GM21526 (cell line): ENCODE measurements around the gene UBE2J1.
A peak's percentile ranks its signal among the peaks of the same experiment; 100 is the strongest.

Experiments
- ATAC-seq: cut with Tn5 transposase; IDR thresholded peaks from one replicate; pipeline ENCODE4 v1.9.1; 2021; ENCODE audit warnings: moderate library complexity; ENCODE audit not compliant: unreplicated experiment, low FRiP score

UBE2J1 gene

DNA sequence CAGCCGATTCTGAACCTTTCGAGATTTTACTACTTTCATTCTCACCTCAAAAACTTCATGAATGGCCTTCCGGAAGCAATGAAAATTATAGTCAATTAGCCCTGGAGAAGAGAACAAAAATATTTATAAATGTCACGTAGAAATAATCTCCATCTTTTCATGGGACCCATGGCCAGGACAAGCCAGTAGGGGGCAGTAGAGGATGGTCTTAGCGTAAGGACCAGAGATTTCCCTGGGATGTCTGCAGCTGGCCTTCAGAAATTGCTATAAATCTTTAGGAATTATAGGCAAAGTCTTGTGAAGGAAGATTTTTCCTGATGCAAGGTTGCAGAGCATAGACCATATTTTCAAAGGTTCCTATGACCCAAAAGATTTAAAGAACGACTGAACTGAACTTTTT, 15.6 kb upstream of the UBE2J1 start:
- no peak for ATAC-seq

DNA sequence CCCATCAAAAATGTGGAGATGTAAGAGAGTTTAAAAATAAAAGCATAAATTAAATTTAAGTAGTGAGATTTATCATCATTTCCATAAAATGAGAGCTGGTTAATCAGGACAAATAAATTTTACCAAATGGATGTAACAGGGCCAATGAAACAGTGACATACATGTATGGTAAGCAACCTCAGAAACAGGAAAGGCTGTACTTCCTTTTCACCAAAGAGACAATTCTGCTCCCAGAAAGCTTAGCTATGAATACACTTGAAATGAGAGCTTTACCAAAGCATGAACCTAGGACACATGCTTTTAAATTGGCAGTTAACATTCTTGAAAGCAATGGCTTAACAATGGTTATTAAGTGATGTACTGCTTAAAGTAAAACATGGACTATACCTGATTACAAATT, 12.1 kb upstream of the UBE2J1 start:
- no peak for ATAC-seq

DNA sequence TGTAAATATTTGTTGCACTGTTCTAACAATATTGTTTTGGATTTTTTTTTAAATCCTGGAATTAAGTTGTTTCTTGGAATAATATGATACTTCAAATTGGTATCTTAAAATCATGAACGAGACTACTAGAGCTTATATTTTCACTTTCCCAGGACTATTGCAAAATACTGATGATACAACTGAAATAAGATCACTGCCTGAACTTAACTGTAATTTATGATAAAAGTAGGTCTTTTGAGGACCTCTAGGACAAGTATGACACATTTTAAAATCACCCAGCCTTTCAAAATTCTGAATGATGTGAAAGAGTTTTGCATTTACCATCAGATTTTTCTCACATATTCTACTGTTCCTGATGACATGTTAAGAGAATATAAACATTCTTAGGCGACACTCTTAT, 8.6 kb upstream of the UBE2J1 start:
- ATAC-seq, result no peak

DNA sequence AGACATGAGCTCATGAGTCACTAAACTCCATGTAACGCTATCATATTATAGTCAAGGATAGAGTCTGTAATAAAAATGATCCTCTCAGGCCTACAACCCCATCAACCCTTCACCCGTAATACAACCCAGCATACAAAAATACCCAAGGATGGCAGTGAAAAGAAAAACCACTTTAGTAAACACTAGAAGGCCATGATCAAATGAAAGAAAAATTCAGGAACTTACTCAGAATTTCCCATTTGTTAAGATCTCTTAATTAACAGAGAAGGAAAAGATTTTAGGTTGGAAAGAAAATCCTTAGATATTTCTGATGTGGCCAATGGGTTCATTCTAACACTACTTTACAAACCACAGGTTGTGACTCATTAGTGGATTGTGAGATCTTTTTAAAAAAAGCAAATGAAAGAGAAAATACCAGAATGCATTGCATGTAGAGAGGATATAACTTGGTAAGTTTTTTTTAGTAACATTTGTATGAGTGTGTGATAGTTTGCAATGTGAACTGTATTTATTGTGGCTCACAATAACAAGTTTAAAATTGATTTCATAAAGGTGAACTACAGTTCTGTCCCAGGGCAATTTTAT, 8.0 kb upstream of the UBE2J1 start:
- peak; percentile 38 for ATAC-seq

DNA sequence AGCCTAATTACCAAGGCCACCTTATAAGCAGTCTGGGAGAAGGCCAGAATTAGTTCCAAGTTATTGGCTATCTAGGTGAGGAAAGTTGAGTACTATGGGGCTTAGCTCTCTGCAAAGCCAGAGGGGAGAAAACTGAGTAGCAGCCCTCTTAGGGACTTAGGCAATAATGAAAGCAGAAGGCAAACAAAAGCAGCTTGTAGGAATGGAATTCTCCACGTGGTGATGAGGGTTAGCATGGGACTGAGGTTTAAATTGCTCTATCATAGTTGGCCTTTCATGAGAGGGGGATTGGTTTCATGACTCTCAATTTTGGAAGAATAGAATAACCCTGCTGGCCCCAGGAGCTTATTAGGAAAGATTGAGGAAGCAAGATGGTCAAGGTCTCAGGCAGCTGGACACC, 7.0 kb upstream of the UBE2J1 start:
- ATAC-seq, result no peak

DNA sequence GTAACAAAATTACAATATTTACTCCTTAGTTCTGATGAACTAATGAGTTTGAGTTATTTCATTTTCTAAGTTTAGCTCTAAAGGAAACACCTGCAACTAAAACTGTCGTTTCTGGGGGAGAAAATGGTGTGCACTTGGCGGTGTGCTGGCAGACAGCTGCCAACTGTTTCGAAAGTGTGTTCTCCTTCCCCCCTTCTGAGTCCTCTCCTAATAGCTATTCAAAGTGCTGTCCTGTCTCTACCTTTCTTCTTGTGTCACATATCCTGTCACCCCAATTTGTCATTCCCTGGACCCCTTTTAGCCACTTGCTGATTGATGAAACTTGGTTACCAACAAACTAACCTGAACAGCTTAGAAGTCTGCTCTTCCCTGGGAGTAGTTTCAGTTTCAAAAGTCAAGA, 4.9 kb upstream of the UBE2J1 start:
- ATAC-seq, result peak; percentile 44

DNA sequence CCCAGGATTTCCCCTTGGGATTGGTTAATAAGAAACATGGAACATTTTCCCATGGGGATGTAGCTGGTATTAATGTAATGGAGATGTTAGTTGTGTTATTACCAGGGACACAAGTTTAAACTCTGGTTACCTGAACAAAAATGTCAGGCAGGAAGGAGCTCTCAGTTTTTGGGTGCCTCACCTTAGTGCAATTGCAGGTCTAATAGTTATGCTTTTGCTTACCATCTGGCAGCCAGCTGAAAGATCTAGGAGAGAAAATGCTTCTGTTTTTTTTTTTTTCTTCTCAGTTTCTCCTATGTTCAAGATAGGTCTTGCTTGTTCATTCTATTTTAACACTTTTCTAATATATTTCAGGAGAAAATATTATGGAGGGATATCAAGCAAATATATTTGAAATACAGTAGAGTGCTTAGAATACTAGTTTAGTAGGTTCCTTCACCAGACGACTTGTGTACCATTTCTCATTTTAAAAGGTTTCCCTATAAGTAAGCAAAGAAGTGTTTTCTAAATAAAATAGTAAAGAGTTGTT, 4.2 kb upstream of the UBE2J1 start:
- no peak for ATAC-seq

DNA sequence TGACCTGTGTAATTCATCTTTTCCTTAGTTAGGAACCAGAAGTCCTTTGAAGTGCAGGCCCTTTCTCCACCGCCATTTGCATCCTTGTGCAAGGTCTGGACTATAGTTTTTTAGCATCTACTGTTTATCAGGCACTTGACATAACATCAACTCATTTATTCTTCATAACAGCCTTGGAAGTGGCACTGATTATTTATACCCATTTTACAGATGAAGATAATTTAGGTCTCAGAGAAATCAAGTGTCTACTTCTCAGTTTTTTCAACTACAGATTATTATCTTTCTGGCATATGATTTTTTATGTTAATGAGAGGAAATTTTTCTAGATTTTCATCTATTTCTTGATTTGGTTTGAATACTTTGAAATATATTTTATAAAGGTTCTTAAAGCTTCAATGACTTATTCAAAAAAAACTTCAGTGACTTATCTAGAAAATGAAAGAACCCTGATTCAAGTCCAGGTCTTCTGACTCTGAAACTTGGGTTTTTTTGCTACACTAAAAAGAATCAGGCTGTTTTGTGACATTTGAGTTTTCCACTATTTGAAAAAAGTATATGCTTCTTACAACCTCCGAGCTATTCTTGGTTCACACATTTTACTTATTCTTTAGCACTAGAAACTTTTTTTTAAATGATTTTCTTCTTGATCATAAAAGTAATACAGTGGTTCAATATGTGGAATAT, 3.1 kb upstream of the UBE2J1 start:
- ATAC-seq, result no peak

DNA sequence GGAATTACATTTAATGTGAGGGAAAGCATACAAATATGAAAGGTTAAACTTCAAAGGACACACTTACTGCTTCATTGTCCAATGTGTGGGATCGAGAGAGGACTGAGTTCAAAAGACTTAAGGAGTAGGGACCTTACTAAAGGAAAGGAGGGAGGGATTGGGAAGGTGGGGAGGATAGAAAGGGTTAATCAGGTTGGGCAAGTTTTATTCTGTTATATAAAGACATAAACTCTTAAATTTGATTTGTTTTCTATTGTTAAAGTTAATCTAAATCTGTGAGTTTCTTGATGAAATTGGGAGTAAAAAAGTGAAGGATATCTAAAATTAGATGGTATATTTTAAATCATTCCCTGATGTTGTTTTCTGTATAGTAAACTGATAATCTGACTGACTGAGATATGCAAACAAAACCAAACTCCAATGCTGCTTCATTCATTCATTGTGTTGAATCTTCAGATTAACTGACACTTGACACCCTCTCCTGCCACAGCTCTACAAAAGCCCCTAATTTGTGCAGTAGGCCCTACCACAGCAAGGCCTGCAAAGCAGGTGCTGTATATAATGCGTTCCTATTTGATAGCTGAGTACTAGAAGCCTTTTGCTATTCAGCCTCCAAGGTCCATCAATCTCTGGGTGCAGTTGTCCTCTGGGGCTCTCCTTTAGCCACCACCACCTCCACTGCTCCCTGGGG, 1.3 kb upstream of the UBE2J1 start:
- ATAC-seq, result peak; percentile 21

DNA sequence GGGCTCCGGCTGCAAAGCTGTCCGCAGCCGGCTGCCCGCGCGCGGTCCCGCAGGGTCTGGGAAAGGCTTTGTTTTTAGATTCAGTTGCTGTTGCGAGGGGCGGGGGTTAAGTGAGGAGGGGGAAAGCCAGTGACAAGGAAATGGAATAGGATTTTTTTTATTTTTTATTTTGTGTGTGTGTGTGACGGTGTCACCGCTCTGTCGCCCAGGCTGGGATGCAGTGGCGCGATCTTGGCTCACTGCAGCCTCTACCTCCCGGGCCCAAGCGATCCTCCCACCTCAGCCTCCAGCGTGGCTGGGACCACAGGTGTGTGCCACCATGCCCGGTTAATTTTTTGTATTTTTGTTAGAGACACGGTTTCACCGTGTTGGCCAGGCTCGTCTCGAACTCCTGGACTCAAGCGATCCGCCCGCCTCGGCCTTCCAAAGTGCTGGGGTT, 615 bp upstream of the UBE2J1 start:
- ATAC-seq, result no peak

DNA sequence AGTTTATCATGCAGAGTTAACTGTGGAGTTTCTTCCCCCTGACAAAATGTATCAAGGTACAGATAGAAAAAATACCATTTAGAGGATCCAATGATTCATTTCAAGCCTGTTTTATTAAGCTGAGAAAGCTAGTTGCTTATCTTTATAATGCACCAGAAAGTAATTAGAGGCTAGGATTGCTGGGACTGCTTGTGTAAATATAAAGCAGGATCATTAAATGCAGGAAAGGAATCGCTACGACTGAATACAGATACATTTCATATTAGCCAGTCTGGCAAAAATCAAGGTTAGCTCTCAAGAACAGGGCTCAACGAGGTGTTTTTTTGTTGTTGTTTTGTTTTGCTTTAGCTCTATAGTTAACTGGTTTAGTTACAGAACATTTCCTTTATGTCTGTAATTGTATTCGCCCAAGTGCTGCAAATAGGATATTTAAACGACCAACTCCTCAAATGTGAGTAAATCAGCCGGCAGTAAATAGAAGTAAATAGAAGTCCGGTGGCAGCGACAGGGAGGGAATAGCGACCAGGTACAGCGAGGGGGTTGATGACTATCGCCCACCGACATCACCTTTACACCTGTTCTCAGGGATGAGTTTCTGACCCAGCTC, 748 bp downstream of the UBE2J1 start:
- no peak for ATAC-seq

DNA sequence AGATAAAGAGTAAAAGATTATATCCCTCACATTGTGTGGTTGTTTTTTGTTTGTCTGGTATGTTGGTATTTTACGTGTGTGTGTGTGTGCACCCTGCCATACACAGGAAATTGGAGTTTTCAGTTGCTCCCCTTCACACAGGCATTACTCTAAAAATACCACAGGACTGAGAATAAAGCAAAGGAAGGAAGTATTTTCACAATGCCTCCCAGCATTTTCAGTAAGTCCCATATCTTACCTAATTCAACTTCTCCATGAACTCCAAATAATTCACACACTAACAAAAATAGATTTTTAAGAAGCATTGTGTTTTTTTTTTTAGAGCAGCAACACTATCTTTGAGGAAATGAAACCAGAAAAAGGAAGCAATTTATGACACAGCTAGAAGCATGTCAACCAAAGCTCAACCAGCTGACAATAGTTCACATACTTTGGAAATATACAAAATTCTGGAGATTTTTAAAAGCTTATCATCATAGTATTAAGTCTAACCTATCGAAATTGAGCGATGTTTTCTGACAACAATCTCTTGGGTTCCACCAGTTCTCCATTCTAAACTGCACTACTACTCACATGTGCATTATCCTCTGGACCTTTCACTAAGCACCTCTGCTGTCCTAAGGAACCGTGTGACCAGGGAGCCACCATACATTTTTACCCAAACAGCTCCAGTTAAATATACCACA, 2.1 kb downstream of the UBE2J1 start:
- peak; percentile 38 for ATAC-seq

DNA sequence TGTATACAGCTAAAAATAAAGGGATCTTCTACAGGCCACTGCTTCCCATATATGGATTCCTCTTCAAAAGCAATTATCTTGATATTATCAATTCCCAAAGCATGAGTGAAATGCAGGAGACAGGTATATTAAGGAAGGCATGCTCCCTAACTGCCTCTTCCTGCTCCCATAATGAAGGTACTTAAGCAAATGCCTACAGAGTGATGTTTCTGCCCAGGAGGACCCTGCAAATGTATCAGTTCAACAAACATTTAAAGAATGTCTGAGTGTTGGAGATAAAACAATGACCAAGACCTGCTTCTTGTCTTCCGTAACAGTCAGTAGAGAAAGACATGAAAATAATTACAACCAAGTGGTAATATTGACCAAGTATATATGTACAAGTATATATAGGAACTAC, 4.2 kb downstream of the UBE2J1 start:
- no peak for ATAC-seq

DNA sequence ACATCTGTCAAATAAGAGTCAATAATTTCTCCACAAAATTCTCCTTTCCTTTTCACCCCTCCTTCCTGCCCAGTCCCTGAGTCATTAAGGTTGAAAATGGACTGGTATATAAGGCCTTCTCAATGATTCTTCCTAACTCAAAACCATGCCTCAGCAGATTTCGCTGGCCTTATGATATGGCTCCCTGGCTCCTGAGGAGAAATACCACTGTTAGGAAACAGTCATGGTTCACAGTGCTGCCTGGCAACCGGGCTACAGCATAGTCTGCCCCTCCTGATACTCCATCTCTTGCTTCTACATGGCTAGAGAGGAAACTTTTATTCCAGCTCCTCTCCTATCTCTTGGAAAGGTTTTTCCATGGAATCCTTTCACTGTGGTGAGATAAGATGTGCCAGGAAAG, 4.7 kb downstream of the UBE2J1 start:
- no peak for ATAC-seq

DNA sequence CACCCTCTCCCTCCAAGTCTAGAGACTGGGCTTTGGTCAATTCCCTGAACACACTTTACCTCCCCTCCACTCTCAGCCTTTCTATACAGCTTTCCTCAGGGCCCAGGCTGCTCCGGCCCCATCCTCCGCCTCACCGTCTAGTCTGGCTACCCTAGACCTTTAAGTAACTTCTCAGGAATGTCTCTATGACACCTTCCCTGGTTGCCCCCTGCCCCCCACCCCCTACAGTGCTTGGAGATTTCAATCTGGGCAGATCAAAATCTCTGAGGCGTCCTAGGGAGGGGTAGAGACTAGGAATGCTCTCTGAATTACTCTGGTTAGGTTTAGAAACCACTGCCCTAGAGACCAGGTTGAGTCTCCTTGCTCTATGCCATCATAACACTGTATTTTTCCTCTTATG, 6.1 kb downstream of the UBE2J1 start:
- no peak for ATAC-seq

DNA sequence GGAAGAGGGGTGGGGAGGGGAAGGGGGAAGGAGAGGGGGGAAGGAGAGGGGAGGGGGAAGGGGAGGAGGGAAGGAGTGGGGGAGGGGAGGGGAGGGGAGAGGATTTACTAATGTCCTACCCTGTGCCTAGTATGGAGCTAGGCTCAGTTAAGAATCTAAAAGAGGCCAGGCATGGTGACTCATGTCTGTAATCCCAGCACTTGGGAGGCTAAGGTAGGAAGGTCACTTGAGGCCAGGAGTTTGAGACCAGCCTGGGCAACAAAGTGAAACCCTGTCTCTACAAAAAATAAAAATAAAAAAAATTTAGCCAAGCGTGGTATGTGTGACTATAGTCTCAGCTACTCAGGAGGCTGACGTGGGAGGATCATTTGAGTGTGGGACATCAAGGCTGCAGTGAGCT, 13.0 kb downstream of the UBE2J1 start:
- ATAC-seq, result no peak

DNA sequence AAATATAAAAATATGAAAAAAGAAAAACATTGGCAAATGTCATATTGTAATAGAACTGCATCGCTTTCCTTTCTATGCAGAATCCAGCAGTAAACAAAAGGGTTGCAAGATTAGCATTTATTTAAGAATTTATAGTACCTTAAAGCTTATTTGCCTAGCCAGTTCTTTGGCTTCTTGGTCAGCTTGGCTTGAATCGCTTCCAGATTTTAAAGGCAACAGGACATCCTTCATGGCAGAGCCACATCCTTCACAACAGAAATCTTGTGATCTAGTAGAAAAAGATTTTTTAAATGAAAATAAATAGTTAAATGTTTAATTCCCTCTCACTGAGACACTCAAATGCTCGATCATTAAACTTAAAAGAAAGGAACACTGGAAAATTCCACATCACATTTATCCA, 17.4 kb downstream of the UBE2J1 start:
- no peak for ATAC-seq

DNA sequence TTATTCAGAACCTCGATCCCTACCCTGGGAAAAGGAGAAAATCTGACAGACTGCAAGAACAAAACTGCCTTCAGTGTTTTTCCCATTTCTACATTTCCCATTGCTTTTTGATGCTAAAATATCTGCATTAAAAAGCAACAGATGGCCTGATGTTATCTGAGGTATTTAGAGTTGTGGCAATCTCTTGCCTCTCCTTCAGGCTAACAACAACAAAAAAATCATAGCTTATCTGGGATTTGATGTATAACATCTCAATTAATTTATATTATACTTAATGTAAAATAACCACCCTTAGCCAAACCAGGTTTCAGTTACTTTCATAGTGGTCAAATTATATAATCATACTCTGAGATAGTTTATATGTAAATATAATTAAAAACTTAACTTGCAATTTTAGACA, 21.6 kb downstream of the UBE2J1 start:
- ATAC-seq, result no peak

DNA sequence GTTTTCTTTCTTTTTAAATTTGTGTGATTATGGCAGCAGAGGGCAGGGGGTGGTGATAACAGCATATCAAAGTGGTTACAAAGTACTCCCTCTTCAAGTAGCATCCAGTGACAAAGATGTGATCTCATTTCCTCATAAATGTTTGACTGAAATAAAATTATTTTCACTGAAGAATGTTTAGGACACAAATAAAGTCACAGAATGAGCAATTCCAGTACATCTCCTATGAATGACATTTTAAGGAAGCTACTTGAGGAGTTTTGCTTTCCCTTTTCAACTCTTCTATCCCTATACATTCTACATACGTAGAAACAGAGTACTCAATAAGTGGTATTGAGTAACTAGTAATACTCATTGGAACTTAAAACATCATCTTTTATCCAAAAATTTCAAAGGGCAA, 23.5 kb downstream of the UBE2J1 start:
- ATAC-seq, result no peak

DNA sequence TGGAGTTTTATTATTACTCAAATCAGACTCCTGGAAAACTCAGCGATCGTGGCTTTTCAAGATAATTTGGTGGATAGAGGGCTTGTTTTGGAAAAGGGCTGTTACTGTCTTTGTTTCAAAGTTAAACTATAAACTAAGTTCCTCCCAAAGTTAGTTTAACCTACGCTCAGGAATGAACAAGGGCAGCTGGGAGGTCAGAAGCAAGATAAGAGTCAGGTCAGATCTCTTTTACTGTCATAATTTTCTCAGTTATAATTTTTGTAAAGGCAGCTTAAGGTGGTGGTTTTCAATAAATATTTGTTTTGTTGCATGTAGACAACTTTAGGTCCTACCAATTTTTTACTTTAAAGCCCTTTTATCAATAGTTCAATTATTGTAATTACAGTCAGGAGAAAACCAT, 28.2 kb downstream of the UBE2J1 start:
- no peak for ATAC-seq

DNA sequence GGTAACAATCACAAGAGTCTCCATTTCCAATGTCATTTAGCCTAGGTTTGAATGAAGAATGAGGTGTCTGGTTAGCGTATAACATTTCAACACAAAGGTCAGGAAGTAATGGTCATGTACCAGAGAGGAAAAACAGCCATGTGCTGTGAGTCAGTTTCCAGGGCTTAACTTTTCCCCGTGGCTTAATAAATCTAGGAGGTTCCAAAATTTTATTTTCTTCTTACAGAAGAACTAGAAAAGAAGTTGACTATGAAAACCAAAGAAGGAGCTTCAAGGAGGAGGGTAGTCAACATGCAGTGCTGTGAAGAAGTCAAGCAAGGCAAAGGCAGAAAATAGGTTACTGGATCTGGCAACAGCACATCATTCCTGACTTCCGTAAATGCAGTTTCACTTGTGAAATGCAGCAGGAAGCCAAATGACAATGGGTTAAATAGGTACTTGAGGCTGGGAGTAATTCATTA, 29.0 kb downstream of the UBE2J1 start:
- no peak for ATAC-seq
